Left colon (tissue), 2 donors: ENCODE data around the gene FBXW8. TPM values are rescaled to one million over a fixed set of nuclear protein-coding genes. Genes with fewer than 3 reads are reported as not detected.

Experiments
- ATAC-seq: fragments of 200-7000 bp; cut with Tn5 transposase; one replicate; pipeline ENCODE4 v1.9.1; 2020; ENCODE audit warnings: mild to moderate bottlenecking, moderate library complexity
- DNase-seq, 2 donors: peaks; one replicate each; pipeline ENCODE4 v3.0.0-alpha.2; 2020
- intact Hi-C, 2 donors: fragments of 100-400 bp; cut with DNase I in 1 of 2; cut with micrococcal nuclease in 1 of 2; formaldehyde crosslinking; loops; one replicate each; pipeline versions ENCODE4 v1.11.2 to v1.14.0; 2022; cut with DNase I, micrococcal nuclease
- total RNA-seq, 2 donors: library from RNA; stranded (reverse); fragmentation: NEBNext Ultra II Directional; extraction: Animal tissue kit (Norgen Biotek cat#: 25700); gene quantifications; one replicate each; pipeline ENCODE4 v1.2.1, GENCODE V29; 2021
- donor health status: DM: no; HTN: no; CAD: no.
- donor health status: DM: yes; HTN: yes; CAD: no.

FBXW8 gene
- total RNA-seq, 2 donors from 2014 or later: 9.0 to 14.4 TPM

- DNase-seq (no peak), ATAC-seq (no peak)
- intact Hi-C loops: no loop called here
These were observed 65.1 kb downstream of the FBXW8 start for GRCh38 chr12:116975779-116976393.

GRCh38 chr12:116977465-116978380, 67.0 kb downstream of the FBXW8 start:
- intact Hi-C loops: no loop called here
- ATAC-seq (no peak), DNase-seq (no peak)

GRCh38 chr12:116978791-116979508, 68.2 kb downstream of the FBXW8 start:
- DNase-seq (no peak), ATAC-seq (no peak)
- intact Hi-C loops: no loop called here

GRCh38 chr12:116980083-116980482, 69.3 kb downstream of the FBXW8 start:
- ATAC-seq: peak; percentile 76
- no peak for DNase-seq
- intact Hi-C loops: no loop called here

GRCh38 chr12:116982791-116983411, 72.2 kb downstream of the FBXW8 start:
- intact Hi-C loops: no loop called here
- no peak for DNase-seq
- no peak for ATAC-seq

- DNase-seq (no peak), ATAC-seq (no peak)
- intact Hi-C loops: no loop called here
These were observed 73.3 kb downstream of the FBXW8 start for GRCh38 chr12:116984098-116984497.

- DNase-seq (no peak), ATAC-seq (no peak)
These were observed 79.6 kb downstream of the FBXW8 start for GRCh38 chr12:116990329-116990728.

GRCh38 chr12:116990971-116991966, 80.5 kb downstream of the FBXW8 start:
- intact Hi-C loops: no loop called here
- ATAC-seq (no peak), DNase-seq (no peak)

More at GRCh38 chr12:116990329-116990728, 79.6 kb downstream of the FBXW8 start:
- intact Hi-C loops: no loop called here

GRCh38 chr12:116996093-116996492, 85.3 kb downstream of the FBXW8 start:
- ATAC-seq (no peak), DNase-seq (no peak)

GRCh38 chr12:116996621-116997020, 85.9 kb downstream of the FBXW8 start:
- no peak for DNase-seq
- intact Hi-C loops: no loop called here
- no peak for ATAC-seq

More at GRCh38 chr12:116996093-116996492, 85.3 kb downstream of the FBXW8 start:
- intact Hi-C loops: no loop called here

GRCh38 chr12:116999066-116999465, 88.3 kb downstream of the FBXW8 start:
- ATAC-seq (no peak), DNase-seq (no peak)
- intact Hi-C loops: no loop called here

GRCh38 chr12:117000316-117000715, 89.6 kb downstream of the FBXW8 start:
- DNase-seq (no peak), ATAC-seq (no peak)
- intact Hi-C loops: no loop called here

- no peak for DNase-seq
- no peak for ATAC-seq
- intact Hi-C loops: no loop called here
These were observed 91.5 kb downstream of the FBXW8 start for GRCh38 chr12:117002051-117002817.

- DNase-seq: no peak
- no peak for ATAC-seq
- intact Hi-C loops: no loop called here
These were observed 93.2 kb downstream of the FBXW8 start for GRCh38 chr12:117003883-117004404.

- ATAC-seq (no peak), DNase-seq (no peak)
- intact Hi-C loops: no loop called here
These were observed 94.8 kb downstream of the FBXW8 start for GRCh38 chr12:117005417-117006046.

GRCh38 chr12:117006333-117006732, 95.6 kb downstream of the FBXW8 start:
- DNase-seq: no peak
- intact Hi-C loops: no loop called here
- ATAC-seq: no peak

- no peak for ATAC-seq
- DNase-seq: no peak
- intact Hi-C loops: no loop called here
These were observed 96.8 kb downstream of the FBXW8 start for GRCh38 chr12:117007577-117007976.
